NCI-H187 (cell line): ENCODE data around the gene UBTD1.
A peak's percentile ranks its signal among the peaks of the same experiment; 100 is the strongest.
"Not testable (repeated sequence)": the region's sequence is repeated elsewhere in the genome, so short reads cannot be mapped to it uniquely, and the experiment has no call there.

Experiments
- DNase-seq, 2 experiments: peaks; one replicate each; lab custom pipeline; 2025; lab: John Stamatoyannopoulos, UW

The UBTD1 gene, protein sequence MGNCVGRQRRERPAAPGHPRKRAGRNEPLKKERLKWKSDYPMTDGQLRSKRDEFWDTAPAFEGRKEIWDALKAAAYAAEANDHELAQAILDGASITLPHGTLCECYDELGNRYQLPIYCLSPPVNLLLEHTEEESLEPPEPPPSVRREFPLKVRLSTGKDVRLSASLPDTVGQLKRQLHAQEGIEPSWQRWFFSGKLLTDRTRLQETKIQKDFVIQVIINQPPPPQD

DNA sequence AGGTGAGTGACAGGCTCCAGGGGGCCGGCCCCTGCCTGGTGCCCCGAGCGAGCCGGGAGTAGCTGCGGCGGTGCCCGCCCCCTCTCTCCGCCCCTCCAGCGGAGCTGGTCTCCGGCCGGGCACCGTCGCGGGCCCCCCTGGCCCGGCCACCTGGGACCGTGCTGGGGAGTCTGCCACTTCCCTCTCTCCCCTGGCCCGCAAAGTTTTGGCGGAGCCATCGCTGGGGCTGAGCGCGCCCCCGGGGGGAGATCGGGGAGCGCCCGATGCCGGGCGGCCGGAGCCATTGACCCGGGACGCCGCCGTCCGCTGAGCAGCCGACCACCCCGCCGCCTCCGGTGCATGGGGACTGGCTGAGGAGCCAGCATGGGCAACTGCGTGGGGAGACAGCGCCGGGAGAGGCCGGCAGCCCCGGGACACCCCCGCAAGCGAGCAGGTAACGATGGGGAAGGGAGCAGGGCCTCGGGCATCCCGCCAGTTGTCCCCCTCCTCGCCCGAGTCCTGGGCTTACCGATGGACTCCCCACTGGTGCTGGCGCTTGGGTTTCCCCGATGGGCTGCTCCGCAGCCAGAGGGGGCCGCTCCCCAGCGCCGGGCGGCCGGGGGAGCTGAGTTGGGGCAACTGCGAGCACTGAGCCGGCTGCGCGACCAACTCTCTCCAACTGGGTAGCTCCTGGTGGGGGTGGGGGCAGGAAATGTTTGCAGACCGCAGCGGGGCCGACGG, at the start of gene UBTD1:
Gene UBTD1, plus strand, starts transcription at position 84 of the 720 bp plus-strand sequence. Its CDS starts 280 bp downstream, at position 364.
- DNase-seq = no peak

DNA sequence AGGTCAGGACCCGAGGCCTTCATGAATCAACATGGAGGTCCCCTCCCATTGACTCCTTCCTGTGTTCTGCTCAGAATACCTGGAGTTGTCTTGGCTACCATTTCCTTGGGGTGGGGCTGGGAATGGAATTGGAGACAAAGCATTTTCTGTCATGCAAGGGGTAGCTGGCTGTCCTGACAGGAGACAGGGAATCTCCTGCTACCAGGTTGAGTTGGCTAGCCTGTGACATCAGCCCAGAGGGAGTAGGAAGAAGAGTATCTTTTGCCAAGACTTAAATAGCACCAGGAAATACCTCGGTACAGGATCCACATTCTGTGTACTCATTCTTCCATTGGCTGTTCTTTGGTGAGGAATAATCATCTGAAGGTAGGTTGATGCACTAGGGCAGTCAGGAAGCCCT, 47.9 kb upstream of the UBTD1 start:
- DNase-seq = no peak

- DNase-seq = no peak
Measured at GRCh38 chr10:97451605-97452004, 47.1 kb upstream of the UBTD1 start.

GRCh38 chr10:97452352-97452751, 46.4 kb upstream of the UBTD1 start:
- DNase-seq = no peak

DNA sequence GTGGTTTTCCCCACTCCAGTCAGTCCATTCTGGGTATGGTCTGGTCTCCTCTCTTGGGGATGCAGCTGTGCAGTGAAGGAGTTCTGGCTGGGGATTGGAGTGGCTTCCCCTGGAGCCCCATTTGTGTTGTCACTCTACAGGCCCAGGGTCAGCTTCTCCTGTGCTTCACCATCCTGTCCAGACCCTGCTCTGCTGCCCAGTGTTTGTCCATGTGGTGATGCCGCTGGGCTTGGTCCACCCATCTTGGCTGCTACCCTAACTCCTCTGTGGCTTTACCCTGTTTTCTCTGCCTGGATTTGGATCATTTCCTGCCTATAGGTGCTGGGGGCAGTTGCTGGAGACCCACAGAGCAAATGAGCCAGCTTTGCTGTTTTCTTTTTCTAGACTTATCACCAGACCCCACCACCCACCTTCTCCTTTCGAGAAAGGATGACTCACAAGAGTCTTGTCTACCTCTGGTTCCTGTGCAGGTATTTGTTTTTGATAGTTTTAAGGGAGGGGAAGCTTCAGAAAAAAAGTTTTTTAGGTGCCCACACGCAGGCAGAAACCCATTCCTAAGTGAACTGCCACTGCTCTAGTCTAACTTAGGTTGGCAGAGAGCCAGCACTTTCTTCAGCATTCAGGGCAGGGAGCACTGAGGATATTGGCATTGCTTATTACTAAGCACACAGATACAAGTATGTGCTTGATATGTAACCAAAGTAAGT, 44.2 kb upstream of the UBTD1 start:
- no peak for DNase-seq

DNA sequence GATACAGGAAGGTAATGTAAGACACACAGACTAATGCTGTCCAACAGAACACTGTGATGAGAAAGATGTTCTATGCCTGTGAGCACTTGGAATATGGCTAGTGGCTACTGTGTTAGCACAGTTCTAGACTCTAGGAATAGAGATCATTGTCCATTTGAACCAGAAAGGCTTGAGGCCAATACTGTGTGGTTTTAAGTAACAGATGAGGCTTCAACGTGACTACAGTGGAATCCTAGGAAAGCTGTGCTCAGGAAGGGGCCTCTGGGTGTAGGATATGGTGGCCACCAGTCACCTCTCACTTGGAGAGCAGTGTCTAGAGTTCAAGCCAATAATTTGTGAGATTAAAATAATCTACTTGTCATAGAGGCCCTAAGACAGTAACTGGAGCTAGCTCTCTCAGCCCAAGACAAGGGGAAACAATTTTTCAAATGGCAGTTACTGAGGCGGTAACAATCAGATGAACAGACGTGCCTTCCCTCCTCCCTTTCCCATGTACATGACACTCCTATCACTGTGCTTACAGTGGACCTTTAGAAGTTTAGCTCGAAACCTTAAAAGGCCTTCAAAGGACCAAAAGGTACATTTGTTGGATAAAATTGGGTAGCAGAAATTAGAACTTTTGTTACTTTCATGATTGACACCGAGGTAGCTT, 42.6 kb upstream of the UBTD1 start:
- no peak for DNase-seq

DNA sequence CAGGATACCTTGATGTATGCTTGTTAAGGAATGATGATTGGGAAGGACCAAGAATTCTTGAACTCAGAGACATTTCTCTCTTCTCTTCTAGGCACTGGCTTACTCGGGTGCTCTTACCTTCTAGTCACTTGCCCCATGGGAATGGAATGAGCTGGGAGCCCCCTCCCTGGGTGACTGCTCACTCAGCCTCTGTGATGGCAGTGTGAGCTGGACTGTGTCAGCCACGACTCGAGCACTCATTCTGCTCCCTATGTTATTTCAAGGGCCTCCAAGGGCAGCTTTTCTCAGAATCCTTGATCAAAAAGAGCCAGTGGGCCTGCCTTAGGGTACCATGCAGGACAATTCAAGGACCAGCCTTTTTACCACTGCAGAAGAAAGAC, 42.0 kb upstream of the UBTD1 start:
- DNase-seq = no peak

GRCh38 chr10:97459111-97459510, 39.6 kb upstream of the UBTD1 start:
- no peak for DNase-seq

- no peak for DNase-seq
Measured at GRCh38 chr10:97459933-97460332, 38.8 kb upstream of the UBTD1 start.

DNA sequence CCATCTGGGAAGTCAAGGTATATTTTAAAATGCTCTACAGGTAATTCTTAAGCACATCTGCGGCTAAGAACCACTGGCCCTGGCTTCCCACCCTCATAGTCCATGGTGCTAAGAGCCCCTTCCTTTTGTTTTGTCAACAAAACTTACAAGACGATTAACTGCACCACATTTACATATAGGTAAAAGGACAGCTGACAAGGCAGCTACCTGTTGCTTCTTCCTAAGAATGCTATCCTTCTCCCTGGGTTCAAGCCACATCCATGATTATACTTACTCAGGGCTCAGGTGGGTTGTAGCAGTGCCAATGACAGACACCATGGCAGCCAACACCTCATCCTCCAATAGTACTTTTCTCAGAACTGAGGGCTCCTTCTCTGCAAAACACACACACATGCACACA, 36.4 kb upstream of the UBTD1 start:
- DNase-seq = no peak

DNA sequence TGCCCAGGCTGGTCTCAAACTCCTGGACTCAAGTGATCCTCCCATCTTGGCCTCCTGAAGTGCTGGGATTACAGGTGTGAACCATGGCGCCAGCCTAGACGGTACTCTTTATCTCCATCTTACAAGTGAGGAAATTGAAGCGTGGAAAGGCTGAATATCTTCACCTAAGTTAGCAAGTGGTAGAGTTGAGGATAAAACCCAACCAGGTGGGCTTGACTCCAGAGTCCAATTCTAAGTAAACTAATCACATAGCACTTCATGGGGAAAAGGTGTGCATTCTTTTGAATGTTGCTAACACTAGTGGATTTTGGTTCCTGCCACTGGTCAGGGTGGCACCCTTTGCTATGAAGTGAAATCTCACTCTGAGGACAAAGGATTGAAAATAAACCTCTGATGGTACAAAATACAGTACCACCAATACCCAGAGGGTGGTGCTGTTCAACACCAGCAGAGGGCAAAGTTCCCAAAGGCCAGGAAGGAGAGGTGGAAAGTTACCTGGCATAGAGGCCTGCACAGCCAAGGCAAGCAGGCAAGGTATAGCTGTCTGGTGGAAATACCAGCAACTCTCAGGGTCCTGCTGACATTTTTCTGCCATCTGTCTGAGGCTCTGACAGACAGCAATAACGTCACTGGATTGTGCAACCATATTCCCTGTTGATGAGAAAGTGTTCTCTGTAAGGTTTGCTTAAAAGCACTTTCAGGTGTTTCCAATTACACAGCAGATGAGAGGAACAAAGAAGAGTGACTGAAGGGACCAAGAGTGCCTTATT, 35.2 kb upstream of the UBTD1 start:
- peak in 1 of 2 experiments; percentile 3 for DNase-seq

DNA sequence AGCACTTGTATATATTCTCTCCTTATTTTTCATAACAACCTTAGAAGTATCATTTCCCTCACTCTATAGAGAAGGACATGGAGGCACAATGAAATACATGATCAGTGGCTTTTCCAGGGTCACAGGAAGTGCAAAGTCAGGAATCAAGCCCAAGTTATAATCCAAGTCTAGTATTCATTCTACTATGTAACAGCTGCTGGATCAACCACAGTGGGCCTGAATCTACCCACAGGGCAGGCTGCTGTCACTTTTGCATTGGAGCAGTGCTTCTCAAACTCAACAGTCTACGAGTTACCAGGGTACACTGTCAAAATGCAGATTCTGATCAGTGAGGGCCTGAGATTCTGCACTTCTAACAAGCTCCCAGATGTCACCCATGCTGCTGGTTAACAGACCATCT, 34.5 kb upstream of the UBTD1 start:
- DNase-seq = no peak

GRCh38 chr10:97465982-97466381, 32.7 kb upstream of the UBTD1 start:
- DNase-seq = no peak

DNA sequence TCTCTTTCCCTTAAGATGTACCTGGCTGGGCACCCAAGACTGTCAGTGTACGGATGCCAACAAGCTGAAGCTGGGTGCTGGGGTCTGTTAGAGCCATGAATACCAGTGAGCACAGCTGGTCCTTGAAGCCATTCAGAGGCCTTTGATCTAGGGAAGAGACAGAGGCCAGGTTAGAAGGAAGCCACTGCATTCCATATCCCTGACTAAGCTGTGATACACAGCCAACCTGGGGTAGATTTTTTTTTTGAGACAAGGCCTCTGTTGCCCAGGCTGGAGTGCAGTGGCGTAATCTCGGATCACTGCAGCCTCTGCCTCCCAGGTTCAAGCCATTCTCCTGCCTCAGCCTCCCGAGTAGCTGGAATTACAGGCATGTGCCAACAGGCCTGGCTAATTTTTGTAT, 32.0 kb upstream of the UBTD1 start:
- DNase-seq = no peak

DNA sequence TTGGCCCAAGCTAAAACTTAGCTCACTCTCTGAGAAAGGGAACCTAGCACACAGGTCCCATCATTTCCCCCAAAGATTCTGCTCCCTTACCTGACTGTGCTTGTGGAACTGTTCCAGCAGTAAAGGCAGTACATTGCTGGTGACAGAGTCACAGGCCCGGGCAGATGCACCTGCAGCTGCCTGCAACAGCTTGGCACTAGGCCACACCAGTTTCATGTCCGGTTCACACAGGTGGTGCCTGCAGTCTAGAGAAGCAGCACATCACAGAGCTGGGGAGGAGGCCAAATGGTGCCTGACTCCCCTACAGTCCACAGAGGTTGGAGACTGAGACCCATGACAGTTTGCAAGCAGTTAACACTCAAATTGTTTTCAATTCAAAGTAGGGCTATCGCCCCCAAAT, 30.6 kb upstream of the UBTD1 start:
- DNase-seq = no peak

DNA sequence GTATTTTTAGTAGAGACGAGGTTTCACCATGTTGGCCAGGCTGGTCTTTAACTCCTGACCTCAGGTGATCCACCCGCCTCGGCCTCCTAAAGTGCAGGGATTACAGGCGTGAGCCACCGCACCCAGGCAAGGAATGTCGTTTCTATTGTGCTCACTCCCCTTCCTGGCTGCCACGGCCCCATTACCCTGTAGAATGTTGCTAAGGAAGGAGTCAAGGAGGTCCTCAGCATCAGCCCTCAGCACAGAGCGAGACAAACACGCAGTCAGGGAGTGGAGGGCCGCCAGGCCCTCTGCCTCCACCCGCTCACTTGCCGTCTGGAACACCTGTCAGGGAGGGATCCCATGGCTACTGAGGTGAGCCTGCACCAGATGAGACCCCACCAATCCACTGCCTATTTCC, 29.9 kb upstream of the UBTD1 start:
- not testable (repeated sequence) for DNase-seq

- DNase-seq = no peak
Measured at GRCh38 chr10:97474918-97475317, 23.8 kb upstream of the UBTD1 start.

GRCh38 chr10:97475936-97476594, 22.7 kb upstream of the UBTD1 start:
- no peak for DNase-seq

- DNase-seq = not testable (repeated sequence)
Measured at GRCh38 chr10:97479410-97479809, 19.3 kb upstream of the UBTD1 start.

- no peak for DNase-seq
Measured at GRCh38 chr10:97479939-97480338, 18.8 kb upstream of the UBTD1 start.

- DNase-seq = no peak
Measured at GRCh38 chr10:97481071-97481470, 17.7 kb upstream of the UBTD1 start.
